NCI-H2227 (cell line): ENCODE measurements around the gene KRTAP21-2.
"Not testable (repeated sequence)": the region's sequence is repeated elsewhere in the genome, so short reads cannot be mapped to it uniquely, and the experiment has no call there.

Experiments used
- DNase-seq: peaks from one replicate; lab custom pipeline; 2025; ENCODE audit not compliant: unreplicated experiment; lab: John Stamatoyannopoulos, UW

The KRTAP21-2 gene

DNA sequence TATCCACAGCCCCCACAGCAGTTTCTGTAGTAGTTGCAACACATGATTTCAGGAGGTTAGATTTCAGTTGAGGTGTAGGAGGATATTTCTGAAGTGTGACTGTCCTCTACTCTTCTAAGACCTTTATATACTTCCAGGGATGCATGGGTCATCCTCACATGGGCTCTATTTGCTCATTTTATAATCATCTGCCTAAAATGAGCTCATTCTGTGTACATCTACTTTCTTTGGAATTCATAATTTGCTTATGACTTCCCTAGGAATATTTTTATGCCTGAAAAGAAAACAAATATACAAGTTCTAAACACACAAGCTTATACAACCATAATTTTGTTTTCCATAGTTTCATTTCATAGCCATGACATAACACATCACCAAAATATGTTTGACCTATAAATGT, at the start of gene KRTAP21-2:
Gene KRTAP21-2 (minus strand): TSS at position 101 of the 400 bp plus-strand sequence. CDS start 57 bp downstream, at position 44.
- DNase-seq = no peak

DNA sequence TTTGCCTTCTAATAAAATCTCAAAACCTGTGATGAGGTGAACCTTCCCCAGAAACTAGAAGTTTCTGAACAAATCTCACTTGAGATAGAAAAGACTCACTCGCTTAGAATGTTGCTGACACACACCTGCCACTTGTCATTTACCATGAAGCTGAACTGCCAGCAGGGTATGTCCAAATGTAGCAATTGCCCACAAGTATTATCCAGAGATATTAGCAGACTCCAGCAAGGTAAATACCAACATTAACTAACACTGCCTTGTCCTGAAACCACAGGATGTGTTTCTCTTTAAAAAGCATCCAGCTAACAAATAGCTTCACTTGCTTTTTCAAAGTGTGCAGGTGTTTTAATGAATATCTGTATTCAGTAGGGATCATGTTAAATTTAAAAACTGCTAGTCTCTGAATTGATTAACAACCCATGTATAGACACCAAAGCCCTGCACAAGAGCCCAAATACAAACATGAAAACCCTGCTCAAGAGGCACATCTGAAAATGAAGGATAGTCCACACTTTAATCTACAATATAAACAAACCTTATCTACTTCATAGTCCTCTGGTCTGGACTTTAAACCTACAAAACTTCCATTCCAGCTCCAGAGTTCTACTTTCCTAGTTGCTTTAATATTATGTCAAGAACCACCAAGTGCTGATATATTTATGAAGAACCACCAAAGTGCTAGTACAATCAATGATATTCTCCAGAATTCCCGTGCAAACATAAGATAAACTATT, 46.7 kb upstream of the KRTAP21-2 start:
- DNase-seq = no peak

- no peak for DNase-seq
Observed at GRCh38 chr21:30779249-30779648, 32.2 kb upstream of the KRTAP21-2 start.

DNA sequence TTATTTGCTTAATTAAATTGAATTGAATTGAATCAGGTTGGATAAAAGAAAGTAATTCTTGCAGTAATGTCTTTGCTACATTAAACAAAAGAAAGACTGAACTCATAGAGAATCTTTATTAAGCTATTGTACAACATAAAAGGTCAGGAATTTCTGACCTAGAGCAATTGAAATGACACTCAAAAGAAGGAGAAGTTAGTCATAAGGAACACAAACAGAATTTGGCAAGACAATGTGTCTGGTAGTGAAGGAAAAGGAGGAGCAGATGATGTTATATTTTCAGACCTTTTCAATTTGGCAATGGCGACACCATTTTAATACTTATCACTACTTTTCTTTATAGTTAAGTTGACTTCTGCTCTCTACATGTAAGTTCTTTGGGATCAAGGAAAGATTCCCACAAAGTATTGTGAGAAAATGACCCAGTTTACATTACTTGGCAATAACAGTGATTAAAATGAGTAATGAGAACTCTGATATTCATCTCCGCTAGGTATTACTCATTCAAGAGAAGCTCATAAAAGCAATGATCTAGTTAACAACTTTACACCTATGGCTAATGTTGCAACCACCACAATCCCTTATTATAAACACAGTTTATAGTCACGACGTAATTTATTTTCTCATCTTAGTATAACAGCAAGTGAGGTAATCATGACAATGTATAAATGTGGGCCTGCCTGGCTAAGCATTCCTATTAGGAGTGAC, 22.8 kb upstream of the KRTAP21-2 start:
- no peak for DNase-seq

DNA sequence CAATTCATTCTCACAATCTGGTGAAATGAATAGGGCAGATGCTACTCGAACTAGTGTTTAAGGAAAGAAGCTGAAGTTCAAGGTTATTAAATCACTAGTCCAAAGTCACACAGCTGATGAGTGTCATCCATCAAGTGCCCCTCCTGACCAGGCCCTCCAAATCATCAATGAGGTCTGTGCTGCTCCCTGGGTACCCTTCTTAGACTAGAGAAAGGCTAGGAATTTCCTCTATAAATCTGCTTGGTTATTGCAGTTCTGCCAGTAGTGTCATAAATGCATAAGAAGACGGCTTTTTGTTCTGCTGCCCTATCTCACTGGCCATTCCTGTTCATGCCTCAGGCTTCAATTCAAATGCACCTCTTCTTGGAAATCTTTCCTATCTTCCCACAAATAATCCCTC, 13.7 kb upstream of the KRTAP21-2 start:
- DNase-seq = no peak

DNA sequence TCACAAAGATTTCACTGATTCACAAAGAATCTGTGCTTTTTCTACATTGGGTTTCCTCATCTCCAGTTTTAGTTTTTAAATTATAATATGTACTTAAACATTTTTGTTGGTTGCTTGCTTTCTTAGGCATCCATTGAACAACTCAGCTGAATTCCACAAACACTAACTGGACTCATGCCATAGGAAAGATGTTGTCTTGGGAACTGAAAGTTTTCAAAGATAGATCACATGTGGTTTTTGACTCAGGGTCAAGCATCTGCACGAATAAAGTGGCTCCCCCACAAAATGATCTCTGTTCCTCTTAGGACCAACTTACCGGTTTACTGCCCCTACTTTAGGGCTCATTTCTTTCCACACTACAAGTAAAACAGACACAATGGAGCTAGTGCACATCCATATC, 11.2 kb upstream of the KRTAP21-2 start:
- DNase-seq = no peak

- DNase-seq = not testable (repeated sequence)
Observed at GRCh38 chr21:30755328-30755727, 8.3 kb upstream of the KRTAP21-2 start, which contains the start of gene KRTAP21-1. KRTAP21-1 (minus strand) TSS chr21:30755428; CDS start chr21:30755378, 50 bp downstream.

DNA sequence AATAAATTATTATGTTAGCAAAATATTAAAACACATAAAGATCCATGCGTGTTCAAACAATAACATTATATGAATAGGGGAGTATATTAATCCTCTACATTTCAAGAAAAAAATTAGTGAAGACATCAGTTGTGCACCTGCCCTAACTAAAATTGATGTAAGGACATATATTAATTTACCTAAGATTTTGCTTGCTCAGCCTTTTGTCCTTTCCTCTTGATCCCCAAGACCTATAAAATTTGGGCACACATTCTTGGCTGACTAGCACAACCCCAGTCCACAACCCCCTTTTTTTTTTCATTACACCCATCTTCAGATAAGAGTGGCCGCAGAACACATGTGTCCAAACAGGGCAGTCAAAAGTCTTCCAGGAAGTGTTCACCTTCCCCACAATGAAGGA, 6.6 kb downstream of the KRTAP21-2 start:
- DNase-seq = no peak

GRCh38 chr21:30733026-30733425, 14.0 kb downstream of the KRTAP21-2 start:
- DNase-seq = no peak

DNA sequence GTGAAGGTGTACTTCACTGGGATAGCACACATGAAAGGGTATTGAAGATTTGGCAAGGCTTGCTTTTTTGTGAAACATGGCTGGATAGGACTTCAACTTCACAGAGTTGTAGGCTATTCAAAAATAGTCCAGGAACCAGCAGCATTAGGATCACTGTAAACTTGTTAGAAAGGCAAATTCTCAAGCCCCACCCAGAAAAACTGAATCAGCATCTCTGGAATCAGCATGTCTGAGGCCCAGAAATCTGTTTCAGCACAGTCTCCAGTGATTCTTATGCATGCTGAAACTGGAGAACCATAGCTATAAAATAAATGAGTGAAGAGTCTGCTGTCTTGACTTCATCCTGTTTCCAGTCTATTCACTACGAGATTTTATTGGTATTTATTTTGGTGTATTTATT, 20.3 kb downstream of the KRTAP21-2 start:
- no peak for DNase-seq

DNA sequence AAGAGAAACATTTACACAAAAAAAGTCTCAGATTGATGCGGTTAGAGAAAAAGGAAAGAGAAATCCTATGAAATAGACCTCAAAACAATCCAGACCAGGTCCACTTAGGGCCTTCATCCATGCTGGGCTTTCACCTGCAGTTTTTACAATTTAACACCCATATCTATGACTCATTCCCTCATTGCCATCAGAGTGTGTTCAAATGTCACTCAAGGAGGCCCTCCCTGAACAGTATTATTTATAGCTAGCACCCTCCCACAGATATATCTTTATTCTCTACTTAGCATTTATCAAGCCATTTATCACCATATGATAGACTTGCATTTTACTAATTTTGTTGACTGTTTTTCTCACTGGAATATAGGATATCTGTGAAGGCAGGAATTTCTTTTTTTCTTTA, 27.7 kb downstream of the KRTAP21-2 start:
- DNase-seq = no peak

GRCh38 chr21:30718239-30718909, 28.7 kb downstream of the KRTAP21-2 start, which contains the start of gene KRTAP21-3:
KRTAP21-3 (minus strand) TSS chr21:30718777; CDS start chr21:30718759, 18 bp downstream.
- DNase-seq = no peak

- DNase-seq = no peak
Observed at GRCh38 chr21:30717105-30717504, 30.0 kb downstream of the KRTAP21-2 start.

DNA sequence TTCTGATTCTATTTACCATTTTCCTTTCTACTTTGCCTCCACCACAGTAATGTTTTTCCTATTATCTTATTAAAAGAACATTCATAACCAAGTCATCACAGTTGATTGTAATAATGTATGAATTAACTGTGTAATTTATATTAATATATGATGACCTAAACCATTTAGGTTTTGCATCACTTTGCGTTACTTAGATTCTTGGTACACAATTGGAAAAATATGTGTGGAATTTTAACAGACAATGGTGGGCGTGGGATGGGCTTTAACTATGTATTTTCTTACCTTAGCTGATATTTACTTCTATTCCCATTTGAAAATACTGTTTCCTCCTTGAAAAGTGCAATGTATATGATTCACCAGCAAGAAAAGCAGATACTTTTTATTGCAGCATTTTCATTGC, 32.1 kb downstream of the KRTAP21-2 start:
- no peak for DNase-seq

- no peak for DNase-seq
Observed at GRCh38 chr21:30714456-30714855, 32.6 kb downstream of the KRTAP21-2 start.

DNA sequence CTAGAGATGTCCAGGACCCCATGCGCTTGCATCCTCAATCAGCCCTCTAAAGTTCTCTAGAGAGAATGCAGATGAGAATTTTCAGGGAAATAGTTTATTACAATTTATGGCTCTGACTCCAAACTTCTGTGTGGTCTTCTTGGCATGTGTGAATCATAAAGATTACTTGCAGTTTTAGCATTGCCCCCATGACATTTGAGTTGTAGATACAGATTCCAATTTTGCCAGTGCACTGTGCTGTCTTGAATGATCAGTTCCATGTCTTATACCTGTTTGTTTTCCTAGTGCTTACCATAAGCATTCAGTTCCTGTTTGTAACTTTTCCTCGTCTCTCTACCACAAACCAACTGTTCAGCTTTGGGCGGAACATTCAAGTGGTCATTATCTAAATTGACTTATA, 33.3 kb downstream of the KRTAP21-2 start:
- DNase-seq = no peak

GRCh38 chr21:30710499-30710898, 36.6 kb downstream of the KRTAP21-2 start:
- DNase-seq = no peak

DNA sequence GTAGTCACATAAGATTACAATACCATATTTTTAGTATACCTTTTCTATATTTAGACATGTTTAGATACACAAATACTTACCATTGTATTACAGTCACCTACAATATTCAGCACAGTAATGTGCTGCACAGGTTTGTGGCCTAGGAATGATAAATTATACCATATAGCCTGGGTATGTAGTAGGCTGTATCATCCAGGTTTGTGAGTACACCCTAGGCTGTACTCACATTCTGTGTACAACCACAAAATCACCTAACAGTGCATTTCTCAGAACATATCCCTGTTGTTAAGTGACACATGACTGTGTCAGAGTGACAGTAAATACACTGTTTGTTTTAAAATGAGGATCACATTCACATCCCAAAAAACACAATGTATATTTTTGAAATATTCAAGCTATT, 39.6 kb downstream of the KRTAP21-2 start:
- DNase-seq = no peak
